GM19438 (cell line): ENCODE results near the gene DNAJC17.

Experiments
- ATAC-seq: cut with Tn5 transposase; IDR thresholded peaks from one replicate; pipeline ENCODE4 v1.9.1; 2021; ENCODE audit warnings: low read depth; ENCODE audit not compliant: unreplicated experiment

The DNAJC17 gene

DNA sequence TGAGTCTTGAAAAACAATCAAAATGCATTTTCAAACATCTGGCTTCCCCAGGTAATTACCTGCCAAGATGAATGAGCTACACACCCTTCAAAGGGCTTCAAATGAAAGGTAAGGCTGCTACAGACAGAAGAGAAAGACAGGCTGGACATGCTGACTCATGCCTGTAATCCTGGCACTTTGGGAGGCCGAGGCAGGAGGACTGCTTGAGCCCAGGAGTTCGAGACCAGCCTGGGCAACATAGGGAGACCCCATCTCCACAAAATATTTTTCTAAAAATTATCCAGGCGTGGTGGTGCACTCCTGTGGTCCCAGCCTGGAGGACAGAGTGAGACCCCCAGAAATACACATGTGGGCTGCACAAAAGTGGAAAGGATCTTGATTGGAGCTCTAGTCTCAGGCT, 14.9 kb downstream of the DNAJC17 start:
- no peak for ATAC-seq

DNA sequence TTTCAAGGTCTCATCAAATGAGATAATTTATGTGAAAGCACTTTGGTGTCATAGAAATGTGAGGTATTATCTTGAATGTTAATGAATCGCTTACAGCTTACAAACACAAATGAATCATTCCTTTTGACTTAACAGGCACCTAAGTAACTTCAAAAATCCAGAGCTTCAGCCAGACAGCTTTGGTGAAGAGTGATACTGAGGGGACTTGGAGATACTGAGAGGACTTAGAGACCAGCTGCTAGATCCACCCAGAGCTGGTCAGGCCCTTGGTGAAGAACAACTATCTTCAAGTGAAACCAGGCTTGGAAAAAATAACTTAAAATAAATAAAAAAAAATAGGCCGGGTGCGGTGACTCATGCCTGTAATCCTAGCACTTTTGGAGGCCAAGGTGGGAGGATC, 16.6 kb downstream of the DNAJC17 start:
- ATAC-seq = no peak

DNA sequence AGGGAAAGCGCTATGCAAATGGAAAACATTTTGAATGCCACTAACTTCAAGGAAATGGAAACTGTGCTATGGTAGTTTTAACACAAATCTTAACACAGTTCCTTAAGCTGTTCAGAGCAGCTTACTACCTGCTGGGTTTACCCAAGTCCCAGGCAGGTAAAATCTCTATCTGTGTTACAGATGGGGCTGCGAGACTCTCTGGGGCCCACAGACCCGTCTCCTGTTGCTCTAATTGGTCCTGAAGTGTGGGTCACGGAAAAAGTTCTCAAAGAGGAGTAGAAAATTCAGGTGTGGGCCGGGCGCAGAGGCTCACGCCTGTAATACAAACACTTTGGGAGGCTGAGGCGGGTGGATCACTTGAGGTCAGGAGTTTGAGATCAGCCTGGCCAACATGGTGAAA, 17.3 kb downstream of the DNAJC17 start:
- ATAC-seq = no peak

DNA sequence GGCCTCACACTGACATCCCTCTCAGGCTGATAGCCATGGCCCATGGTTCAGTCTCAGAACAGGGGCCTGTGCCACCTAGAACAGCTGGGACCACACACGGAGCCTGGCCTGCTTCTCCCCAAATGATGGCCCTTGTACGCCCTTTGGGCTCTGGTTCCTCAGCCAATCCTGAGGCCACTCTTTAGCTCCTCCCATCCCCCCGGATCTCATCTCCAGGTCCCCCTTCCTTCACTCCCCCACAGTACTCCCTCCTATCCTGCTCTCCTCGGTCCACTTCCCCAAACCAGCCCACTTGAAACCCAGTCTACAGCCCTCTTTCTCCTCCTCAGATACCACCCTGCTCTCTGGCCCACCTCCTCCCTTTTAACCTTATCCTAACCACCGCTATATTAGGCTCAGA, 18.2 kb downstream of the DNAJC17 start:
- no peak for ATAC-seq

DNA sequence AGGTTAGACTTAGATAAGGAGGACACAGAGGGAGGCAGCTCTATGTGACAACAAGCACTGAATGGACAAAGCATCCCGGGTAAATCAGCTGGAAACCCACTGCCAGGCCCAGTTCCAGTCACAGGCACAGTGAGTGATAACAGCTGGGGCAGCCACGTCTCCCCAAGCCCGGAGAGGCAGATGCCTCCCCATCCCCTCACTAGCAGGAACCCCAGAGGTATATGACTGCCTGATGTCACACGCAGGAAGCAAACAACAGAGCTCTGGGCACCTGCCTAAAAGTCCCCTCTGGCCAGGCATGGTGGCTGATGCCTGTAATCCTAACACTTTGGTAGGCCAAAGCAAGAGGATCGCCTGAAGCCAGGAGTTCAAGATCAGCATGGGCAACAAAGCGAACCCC, 19.3 kb downstream of the DNAJC17 start:
- ATAC-seq = no peak

DNA sequence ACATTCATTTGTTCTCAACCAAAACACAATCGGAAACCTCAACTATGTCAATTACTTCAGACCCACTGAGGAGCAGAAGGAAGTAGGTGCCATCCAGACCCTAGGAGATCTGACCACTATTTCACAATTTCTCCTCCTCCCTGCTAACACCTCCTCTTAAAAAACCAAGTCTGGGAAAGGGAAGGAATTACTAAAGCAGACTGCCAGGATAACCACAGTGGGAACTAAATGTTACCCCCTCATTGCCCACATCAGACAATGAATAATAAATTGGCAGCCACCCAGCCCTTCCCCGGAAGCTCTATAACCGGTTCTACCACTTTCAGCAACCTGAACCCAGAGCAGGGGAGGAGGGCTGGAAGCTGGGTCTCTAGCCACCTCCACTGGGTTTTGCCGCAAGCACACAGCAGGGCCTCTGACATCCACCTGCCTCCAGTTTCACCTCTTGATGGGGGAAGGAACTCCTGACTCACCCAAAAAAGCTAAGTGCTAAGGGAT, 19.9 kb downstream of the DNAJC17 start:
- ATAC-seq = no peak

DNA sequence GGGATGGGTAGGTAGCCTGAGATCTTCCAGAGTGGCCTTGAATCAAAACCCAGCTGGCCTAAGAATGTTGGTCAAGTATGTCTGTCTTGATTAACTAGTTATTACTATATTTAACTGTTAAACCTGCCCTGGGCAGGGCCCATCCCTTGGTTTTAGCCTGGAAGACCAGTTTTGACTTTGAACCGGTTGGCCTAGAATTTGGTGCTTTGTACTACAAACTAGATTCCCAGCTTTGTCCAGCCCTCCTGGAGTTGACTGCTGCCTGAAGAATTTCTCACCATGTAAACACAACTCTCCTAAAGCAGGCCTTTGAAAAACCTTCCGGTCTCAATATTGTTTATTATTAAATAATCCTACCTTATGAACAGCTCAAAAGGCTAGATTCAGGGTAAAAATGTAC, 21.5 kb downstream of the DNAJC17 start:
- no peak for ATAC-seq

DNA sequence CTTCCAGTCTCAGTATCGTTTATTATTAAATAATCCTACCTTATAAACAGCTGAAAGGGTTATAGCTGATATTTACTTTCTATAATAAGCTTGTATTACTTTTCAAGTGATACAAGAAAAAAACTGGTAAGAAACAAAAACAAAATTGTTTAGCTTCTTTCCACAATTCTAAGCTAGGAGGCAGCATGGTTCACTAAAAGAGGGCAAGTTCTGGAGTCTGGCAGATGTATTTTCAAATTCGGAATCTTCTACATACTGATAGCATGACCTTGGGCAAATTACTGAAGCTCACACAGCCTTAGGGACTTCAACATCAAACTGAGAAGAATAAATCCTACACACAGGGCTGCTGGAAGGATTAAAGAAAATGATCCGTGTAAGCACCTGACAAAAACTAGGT, 22.1 kb downstream of the DNAJC17 start:
- ATAC-seq = no peak

DNA sequence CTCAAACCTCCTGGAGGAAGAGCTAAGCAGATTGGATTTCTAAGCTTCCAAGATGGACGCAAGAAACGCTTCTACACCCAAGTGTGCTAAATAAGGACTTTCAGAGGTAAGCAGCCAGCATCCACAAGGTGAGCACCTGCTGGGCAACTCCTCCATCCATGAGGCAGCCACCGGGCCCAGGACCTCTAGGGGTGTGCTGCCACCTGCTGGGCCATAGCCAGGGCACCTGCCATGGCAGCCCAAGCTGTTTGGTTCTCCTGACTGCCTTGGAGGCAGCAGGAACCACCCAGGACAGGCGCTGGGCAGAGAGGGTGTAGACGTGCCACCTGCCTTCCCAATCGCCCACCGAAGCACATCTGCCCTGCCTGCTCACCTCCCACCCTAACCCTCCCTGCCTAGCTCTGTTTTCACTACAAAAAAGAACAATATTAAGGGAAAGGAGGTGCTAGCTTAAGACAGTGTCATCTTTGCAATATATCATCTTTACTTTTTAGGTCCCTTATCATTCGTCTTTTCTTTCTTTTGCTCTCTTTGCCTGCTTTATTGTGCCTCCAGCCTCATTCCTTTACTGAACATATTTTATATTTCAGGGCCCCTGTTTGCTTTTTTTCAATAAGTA, 24.6 kb downstream of the DNAJC17 start:
- ATAC-seq = no peak

DNA sequence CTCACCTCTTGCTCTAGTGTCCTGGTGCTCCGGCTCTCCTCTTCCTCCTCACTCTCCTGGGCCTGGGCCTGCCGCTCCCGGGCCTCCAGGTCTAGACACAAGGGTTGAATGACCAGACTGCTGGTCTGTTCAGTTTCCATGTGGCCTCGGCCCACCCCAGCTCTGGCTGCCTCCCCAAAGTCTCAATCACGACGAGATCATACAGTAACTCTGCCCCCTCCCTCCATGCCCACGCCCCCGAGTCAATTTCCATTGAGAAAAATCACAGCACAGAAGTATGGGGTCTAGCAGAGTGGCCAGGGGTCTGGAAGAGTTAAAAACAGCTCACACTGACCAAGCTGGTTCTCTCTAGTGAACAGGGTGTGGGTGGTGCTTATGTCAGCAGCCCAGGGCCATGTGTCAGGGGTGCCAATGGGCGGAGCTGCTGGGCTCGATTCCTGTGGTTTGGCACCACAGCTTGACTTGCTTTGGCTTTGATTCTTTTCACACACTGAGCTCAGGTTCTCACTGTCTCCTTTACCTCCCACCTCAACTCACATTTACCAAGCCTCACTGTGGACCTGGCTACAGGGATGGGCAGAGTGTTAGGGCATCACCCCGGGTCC, 30.6 kb downstream of the DNAJC17 start:
- no peak for ATAC-seq

DNA sequence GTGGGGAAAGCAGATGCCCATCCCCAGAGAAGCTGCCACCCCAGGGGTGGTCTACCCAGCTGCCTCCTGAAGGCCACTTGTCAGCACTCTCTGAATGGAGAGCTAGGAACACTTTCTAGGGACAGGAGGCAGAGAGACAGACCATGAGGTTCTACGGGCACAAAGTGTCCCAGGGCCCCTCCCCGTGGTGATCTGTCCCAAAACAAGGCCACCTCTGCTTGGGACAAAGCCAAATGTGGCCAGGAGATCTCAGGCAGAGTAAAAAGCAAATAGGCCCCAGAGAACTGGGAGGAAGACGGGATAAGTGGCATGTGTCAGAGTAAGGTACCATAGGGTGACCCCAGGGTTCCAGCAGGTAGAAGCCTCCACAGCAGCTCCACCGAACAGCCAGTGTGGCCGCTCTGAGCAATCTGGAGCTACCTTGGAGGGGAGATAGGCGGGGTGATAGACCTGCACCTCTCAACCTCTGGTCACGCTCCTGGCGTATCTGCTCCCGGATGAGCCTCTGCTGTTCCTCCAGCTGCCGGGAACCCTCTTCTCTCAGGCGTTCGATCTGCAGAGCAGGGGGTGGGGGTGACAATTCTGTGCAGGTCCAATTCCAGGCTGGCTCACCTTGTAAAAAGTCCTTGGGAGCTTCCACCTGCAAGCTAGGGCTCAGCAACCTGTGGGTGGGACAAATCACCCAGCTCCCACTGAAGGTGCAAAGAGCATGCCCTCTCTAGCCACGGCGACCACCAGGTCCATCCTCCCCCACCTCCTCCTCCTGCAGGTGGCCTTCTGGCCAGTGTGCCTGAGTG, 31.3 kb downstream of the DNAJC17 start:
- no peak for ATAC-seq

DNA sequence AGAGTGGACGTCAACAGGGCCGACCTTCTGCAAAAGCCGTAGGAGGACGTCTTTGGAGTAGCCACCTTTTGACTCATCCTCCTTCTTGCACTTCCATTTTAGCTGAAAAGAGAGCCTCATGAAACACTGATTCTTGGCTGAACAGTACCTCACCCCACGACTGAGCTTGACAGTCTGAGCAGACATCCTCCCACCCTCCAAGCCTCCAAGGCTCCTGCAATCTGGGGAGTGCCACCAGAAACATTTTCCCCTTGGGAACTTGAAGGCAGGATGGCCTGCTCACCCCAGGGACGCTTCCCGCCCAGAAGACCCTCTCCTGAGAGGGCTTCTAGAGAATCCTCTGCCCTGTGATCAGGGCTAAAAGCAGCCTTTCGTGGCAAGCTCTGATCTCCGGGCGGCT, 32.3 kb downstream of the DNAJC17 start:
- ATAC-seq = no peak

DNA sequence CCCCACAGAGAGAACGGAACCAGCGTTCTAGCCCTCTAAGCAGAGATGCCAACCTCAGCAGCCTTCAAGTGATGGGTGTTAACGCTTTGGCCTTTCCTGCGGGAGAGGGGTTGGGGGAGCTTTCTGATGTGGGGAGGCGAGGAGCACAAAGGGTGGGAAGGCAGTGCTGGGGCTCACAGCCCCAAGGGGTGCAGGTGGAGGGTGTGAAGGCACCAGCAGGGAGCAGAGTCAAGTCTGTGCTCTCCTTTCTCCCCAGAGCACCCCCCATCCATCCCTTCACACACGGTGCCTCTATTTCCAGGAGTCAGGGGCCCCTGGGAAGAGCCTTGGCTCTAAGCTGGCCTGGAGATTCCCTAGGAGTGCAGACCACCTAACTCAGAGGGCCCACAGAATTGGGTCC, 33.4 kb downstream of the DNAJC17 start:
- no peak for ATAC-seq

DNA sequence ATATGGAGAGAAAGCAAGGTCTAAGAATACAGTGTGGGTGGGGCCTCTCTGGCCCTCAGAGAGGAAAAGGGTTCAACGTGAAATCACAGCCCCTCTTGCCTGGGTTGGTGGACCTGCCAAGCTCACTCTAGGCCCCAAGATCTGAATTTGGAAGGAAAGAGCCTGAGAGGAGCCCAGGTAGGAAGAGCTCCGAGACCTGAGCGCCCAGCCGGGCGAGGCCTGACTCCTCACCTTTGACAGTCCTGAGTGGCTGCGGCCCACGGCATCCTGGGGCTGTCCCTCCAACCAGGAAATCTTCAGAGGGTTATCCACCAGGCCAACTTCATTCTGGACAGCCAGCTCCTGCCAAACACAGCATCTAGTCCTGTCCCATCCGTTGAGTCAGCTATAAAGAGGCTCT, 33.8 kb downstream of the DNAJC17 start:
- ATAC-seq = no peak

DNA sequence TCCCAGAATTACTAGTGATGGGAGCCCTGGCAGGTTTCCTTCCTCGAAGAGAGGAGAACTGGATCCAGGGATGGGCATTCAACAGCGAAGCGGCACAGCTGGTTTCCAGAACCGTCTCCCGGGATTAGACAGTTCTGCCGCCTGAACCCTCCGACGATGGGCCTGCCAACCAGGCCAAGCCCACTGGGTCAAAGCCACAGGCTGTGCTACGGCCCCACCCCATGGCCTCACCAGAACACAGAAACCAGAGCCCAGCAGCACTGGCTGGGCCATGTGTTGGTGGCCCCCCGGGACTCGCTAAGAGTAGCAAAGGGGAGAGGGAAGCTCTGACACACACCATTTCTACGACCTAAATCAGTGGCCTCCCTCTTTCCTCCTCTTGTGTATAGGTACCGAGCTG, 35.3 kb downstream of the DNAJC17 start:
- ATAC-seq = no peak

DNA sequence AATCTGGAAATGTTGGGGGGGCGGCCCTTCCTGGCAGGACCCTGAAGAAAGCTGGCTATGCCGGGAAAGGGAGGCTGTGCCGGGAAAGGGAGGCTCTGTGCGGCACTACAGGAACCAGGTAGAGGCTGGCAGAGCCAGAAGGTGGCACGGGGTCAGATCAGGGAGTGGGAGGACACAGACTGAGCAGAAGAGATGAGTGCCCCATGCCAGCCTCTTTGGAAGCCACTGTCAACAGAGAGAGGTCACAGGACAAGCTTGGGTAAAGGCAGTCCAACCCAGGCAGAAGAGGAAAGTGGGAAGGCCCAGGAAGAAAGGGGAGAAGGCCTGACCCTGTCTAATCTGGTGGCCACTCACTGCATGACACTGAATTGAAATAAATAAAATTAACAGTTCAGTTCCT, 36.0 kb downstream of the DNAJC17 start:
- no peak for ATAC-seq

DNA sequence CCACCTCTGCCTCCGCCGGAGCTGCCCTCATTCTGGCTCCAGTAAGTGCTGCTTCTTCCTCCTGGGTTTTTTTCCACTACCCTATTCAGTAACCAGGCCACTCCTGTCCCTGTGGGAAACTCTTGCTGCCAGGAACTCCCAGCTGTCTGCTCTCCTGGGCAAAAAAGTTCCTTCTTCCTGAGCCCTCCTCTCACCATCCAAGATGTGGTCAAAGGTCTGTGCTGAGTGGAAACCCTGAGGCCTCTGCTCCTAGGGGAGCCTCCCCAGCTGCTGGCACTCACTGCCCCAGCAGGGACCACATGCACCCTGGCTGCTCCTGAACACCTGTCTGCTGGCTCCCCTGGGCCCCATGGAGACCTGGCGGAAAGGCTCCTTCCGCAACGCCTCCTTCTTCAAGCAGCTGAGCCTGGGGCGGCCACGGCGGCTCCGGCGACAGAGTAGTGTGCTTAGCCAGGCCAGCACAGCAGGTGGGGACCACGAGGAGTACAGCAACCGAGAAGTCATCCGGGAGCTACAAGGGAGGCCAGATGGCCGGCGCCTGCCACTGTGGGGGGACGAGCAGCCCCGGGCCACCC, 37.0 kb downstream of the DNAJC17 start:
- no peak for ATAC-seq

DNA sequence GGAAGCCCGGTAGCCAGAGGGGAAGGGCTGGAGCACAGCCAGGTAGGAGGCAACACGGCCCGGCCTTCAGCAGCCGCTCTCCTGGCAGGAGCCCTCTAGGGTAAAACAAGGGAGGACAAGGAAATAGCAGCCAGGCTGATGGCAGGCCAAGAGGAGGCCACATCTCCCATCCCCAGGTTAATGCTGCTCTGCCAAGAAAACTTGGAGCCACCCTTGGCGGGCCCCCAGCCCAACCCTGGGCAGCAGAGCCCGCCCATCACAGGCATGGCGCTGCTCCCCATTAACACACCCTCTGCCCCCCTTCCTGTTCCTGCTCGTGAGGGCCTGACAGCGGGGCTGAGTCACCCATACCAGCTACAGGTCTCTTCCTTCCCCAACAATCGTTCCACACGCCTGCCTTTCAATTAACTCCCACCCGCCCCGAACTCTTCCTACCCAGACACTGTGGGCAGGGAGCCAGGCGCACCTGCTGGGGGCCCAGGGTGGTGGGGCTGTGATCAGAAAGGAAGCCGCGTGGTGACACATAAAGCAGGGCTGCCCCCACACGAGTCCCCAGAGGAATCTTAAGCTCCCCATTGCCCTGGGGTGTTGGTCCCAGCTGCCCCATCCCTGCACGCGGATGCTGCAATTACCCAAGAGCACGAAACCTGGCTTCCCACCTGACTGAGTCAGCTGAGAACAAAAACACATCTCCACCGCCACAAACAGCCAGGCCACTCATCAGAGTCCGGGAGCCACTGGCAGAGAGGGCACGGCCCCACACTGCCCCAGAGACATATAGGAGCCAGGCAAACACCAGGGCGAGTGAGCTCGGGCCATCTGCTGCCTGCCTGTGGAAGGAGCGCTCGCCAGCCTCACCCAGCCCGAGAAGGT, 37.8 kb downstream of the DNAJC17 start, which contains the start of gene C15orf62:
TSS of gene C15orf62 (plus strand) at position 707 of the 873 bp plus-strand sequence. CDS start 516 bp downstream, outside the sequence.
- no peak for ATAC-seq

DNA sequence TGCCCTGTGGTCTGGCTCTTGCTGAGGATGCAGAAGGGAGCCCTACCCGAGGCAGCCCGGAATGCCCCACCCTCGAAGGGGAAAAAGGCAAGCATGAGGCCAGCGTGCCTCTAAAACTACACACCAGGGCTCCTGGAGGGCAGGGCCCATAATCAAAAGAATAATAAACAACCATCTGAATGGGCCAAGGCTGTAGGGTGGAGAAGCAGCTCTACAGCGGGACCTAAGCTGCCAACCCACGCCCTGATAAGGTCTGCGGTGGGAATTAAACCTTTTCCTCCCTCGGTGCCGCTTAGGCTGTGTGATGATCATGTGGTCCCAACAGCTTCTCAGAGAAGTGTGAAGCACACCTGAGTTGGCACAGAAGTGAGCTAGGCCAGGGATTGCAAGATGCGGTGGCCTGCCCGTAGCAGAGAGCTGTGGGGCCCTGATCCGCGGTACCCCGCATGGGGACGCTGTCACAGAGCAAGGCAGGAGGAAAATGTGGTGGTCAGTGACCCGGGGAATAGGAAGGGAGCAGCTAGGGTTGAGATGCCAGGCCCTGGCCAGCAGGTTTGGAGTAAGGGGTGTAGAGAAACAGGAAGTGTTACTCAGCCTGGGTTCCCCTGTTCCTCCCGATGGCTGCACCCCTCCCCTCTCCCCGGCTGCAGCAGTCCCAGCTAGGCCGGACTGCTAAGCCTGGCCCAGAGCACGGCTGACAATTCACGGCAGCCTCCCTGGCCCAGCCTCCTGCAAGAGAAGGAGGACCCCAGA, 38.6 kb downstream of the DNAJC17 start:
- ATAC-seq = no peak
